ENCODE data around the gene GALNS.

DNA sequence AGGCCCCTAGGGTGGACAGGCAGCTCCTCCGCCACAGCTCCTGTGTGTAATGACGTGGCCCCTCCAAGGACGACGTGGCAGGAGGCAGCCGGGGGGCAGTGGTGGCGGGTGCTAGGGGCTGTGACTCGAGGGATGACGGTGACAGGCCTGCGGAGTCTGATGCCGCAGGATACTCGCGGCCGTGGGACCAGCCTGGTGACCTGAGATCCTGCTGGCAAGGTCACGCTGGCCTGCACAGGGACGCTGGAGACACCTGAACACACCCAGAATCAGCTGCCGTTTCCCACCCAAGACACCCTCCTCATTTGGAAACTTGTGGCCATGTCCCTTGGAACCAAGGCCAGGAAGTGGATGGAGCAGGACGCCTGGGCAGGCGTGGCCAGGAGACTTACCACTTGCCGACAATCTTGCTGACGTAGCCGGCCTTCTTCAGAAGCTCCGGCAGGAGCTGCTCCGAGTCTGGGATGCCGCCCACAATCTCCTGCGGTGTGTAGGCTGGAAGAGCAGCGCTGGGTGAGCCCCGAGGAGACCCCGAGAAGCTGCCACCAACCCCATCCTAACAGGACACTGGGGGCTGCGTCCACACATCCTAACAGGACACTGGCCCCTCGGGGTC lies 16.0 kb downstream of the GALNS start:
- TF ChIP-seq, protein P1, sequence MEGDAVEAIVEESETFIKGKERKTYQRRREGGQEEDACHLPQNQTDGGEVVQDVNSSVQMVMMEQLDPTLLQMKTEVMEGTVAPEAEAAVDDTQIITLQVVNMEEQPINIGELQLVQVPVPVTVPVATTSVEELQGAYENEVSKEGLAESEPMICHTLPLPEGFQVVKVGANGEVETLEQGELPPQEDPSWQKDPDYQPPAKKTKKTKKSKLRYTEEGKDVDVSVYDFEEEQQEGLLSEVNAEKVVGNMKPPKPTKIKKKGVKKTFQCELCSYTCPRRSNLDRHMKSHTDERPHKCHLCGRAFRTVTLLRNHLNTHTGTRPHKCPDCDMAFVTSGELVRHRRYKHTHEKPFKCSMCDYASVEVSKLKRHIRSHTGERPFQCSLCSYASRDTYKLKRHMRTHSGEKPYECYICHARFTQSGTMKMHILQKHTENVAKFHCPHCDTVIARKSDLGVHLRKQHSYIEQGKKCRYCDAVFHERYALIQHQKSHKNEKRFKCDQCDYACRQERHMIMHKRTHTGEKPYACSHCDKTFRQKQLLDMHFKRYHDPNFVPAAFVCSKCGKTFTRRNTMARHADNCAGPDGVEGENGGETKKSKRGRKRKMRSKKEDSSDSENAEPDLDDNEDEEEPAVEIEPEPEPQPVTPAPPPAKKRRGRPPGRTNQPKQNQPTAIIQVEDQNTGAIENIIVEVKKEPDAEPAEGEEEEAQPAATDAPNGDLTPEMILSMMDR (IDR thresholded peaks at IDR 0.05), result no peak
- TF ChIP-seq POLR2A (IDR thresholded peaks at IDR 0.05), result no peak

Measured in heart left ventricle (tissue), 13 donors.